GM18502 (cell line): ENCODE measurements around the gene FOXK2.
"Not testable (repeated sequence)": the region's sequence is repeated elsewhere in the genome, so short reads cannot be mapped to it uniquely, and the experiment has no call there.

ENCODE experiments used
- ATAC-seq: cut with Tn5 transposase; IDR thresholded peaks from one replicate; pipeline ENCODE4 v1.9.1; 2021; ENCODE audit warnings: mild to moderate bottlenecking; ENCODE audit not compliant: unreplicated experiment, poor library complexity

The FOXK2 gene

DNA sequence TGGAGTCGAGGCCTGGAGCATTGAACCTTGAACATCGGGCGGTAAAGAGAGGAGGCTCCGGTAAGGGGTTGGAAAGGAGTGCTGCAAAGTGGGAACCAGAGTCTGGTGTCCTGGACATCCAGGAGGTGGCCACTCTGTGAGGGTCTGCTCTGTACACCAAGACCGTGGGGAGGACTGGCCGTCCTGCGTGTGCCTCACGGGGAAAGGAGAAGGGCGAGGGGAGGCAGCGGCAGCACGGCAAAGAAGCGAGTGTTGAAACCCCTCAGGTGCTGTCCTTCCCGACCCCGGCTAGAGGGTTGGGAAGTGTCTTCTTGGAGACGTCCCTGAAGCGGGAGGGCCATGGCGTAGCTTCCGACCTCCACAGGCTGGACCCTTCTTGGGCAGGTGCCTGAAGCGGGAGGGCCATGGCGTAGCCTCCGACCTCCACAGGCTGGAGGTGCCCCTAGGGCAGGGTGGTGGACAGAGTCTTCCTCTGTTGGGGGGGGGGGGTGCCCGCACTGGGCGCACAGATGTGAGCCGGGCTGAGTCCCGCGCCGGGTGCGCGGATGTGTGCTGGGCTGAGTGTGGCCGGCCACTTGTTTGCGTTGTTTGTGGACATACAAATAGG is 42.0 kb downstream of the FOXK2 start:
- no peak for ATAC-seq

DNA sequence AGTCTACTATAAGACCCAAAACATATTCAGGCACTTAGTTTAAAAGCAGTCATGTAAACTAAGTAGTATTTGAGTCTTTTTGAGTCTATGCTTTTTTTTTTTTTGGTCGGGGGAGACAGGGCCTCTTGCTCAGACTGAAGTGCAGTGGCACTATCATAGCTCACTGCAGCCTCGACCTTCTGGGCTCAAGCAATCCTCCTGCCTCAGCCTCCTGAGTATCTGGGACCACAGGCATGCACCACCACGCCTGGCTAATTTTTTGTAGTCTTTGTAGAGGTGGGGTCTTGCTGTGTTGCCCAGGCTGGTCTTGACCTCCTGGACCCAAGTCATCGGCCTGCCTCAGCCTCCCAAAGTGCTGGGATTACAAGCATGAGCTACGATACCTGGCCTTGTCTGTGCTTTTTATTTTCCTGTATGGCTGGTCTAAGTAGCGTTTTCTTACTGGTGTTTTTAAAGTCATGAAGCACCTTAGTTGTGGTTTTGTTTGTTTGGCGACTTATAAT is 43.2 kb downstream of the FOXK2 start:
- not testable (repeated sequence) for ATAC-seq

DNA sequence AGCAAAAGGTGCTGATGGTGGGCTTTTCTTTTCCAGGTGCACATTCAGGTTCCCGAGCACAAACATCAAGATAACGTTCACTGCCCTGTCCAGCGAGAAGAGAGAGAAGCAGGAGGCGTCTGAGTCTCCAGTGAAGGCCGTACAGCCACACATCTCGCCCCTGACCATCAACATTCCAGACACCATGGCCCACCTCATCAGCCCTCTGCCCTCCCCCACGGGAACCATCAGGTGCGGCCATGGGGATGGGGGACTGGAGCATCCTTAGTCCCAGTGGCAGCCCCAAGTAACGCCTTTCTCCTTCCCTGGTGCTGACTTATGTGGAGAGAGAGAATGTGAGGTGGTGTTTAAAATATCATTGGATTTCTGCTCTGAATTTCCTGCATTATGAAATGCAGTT is 43.8 kb downstream of the FOXK2 start:
- ATAC-seq: no peak

DNA sequence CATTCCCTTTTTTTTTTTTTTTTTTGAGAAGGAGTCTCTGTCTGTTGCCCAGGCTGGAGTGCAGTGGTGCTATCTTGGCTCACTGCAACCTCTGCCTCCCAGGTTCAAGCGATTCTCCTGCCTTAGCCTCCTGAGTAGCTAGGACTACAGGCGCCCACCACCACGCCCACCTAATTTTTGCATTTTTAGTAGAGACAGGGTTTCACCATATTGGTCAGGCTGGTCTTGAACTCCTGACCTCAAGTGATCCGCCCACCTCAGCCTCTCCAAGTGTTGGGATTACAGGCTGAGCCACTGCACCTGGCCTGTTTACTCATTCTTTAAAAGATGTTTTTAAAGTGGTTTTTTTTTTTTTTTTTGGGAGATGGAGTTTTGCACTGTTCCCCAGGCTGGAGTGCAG is 44.2 kb downstream of the FOXK2 start:
- not testable (repeated sequence) for ATAC-seq

DNA sequence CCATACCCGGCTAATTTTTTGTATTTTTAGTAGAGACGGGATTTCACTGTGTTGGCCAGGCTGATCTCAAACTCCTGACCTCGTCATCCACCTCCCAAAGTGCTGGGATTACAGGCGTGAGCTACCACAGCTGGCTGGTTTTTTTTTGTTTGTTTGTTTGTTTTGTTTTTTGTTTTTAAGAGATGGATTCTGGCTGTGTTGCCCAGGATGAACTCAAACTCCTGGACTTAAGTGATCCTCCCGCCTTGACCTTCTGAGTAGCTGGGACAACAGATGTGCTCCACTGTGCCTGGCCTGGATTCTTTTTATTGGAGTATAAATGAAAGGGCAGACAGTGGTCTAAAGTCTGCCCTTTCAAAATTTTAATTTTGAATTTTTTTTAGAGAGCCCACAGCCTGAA is 44.7 kb downstream of the FOXK2 start:
- no peak for ATAC-seq

DNA sequence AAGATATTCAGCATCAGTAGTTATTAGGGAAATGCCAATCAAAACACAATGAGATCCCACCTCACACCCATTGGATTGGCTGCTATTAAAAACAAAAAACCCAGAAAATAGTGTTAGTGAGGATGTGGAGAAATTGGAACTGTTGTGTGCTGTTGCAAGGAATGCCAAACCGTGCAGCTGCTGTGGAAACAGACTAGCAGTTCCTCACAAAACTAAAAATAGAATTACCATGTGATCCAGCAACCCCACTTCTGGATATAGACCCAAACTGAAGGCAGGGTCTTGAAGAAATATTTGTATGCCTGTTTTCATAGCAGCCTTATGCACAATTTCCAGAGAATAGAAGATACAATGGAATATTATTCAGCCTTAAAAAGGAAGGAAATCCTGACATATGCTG is 46.0 kb downstream of the FOXK2 start:
- no peak for ATAC-seq

DNA sequence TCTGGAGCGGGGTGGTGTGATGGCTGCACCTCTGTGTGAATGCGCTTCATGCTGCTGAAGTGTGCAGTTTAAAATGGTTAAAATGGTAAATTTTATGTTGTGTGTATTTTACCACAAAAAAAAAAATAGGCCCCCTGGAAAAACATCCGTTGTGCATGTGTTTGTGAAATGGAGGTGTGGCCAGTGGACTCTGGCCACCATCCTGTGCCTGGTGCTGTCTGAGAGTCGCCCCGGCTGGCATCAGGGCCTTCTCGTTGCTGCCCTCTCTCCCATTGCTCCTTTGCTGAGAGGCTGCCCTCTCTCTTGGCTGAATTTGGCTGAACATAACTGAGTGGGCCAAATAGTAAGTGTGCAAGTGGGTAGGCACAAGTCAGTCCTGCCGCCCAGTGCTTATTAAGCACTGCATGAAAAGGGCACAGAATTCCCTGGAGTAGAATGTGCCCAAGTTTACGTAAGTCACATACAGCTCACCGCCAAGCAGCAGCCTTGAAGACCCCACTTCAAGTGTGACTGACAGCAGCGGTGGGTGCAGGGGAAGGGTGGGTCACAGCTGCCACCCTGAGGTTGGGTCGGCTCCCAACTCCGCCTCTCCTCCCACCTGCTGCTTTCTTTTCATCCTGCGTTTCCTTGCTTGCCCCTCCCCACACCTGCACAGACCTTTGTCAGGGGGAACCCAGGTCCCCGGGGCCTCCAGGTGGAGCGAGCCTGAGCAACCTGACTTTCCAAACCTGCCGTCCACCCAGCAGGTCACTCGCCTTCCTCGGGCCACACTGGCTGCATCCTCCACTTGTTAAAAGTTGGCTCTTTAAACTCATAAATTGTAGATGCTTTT is 46.8 kb downstream of the FOXK2 start:
- no peak for ATAC-seq

DNA sequence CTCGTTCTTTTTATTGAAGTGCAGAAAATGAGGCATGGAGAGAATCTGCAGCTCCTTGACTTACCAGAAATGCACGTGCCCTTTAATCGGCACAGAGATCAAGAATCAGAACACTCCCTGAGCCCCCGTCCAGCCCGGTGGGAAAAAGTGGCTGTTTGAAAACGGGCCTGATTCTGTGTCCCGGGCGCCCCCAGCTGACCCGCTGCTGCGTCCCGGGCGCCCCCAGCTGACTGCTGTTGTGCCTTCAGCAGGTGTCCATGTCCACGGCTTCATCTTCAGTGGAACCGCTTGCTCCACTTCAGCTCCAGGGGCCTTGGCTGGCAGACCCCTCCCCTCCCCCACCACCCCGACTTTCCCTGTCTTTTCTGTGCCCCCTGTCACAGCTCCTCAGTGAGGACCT is 47.8 kb downstream of the FOXK2 start:
- no peak for ATAC-seq

DNA sequence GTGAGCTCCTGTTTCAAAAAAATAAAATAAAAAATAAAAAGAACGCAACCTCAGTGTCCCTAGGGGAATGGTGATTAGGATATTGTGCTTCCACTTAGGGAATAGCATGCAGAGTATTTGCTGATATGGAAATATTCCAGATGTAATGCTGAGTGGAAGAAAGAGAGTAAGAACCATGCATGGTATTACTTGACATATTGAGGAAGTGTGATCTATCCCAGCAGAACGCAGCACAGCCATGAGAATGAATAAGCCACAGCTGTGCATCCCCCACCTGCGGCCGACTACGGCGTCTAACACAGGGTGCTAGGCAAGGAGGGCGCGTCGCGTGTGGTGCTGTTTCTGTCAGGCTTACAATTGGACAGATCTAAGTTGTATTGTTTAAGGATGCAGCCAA is 49.5 kb downstream of the FOXK2 start:
- no peak for ATAC-seq

DNA sequence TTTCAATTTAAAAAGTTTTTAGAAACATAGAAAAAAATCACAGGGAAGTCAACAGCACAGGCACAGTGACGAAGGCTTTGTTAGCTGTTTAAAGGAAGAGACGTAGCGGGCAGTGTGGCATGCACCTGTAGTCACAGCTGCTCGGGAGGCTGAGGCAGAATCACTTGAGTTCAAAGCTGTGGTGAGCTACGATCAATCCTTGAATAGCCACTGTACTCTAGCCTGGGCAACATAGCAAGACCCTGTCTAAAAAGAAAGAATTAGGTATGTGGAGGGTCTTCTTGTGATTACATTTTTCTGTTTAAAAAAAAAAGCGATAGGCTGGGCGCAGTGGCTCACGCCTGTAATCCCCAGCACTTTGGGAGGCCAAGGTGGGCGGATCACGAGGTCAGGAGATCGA is 50.1 kb downstream of the FOXK2 start:
- ATAC-seq: no peak

DNA sequence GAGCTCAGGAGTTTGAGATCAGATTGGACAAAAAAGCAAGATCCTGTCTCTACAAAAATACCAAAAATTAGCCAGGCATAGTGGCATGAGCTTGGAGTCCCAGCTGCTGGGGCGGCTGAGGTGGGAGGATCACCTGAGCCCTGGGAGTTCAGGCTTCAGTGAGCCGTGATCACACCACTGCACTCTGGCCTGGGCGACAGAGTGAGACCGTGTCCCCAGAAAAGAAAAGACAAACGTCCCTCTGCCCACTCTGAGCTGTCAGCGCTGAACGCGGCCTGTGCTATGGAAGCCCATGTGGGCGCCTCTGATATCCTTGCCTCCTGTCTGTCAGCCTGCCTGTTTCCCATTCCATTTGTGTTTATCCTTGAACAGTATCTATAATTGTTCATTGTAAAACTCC is 50.7 kb downstream of the FOXK2 start:
- no peak for ATAC-seq

DNA sequence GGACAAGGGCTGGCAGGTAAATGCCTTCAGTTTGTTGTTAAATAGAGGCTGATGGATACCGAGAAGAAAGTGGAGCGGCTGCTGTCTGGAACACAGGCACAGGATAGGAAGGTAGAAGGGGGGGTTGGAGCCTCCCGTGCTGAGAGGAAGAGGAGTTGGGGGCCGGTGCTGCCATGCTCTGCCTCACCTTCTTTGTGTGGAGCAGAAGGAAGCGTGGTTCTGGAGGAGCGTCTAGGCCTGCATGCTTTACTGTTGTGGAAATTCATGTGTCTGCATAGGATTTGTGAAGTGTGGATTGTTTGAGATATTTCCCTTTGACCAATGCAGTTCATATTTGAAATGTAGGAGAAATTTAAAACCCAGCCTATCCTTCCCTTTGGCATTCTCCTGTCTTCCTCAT is 52.3 kb downstream of the FOXK2 start:
- no peak for ATAC-seq

DNA sequence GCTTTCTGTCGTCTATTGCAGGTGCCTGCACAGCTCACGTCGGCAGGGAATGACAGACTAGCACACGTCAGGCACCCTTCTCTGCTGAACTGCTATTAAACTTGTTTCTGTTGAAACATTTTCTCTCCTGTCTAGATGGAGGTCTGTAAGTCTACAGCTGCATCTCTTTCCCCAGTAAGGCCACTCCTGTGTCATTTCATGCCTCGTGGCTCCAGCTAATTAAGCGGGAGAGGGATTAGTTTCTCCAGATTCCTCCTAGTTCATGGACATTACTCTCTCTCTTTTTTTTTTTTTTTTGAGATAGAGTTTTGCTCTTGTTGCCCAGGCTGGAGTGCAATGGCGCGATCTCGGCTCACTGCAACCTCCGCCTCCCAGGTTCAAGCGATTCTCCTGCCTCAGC is 54.5 kb downstream of the FOXK2 start:
- no peak for ATAC-seq

DNA sequence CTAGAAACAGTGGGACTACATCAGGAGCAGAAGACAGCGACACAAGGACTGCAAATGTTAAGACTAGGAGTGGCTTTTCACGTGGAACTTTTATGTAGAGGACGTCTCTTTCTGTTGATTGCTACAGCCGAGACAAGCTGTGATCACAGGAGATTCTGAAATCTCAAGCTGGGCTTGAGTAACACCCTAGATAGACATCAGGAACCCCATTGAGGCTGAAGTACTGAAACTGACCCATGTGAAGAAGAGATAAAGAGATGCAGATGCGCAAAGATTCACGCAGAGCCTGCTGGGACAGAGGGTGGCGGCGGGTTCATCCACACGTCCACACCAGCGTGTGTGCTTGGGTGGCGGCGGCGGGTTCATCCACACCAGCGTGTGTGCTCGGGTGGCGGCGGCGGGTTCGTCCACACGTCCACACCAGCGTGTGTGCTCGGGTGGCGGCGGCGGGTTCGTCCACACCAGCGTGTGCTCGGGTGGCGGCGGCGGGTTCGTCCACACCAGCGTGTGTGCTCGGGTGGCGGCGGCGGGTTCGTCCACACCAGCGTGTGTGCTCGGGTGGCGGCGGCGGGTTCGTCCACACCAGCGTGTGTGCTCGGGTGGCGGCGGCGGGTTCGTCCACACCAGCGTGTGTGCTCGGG is 56.2 kb downstream of the FOXK2 start:
- not testable (repeated sequence) for ATAC-seq

DNA sequence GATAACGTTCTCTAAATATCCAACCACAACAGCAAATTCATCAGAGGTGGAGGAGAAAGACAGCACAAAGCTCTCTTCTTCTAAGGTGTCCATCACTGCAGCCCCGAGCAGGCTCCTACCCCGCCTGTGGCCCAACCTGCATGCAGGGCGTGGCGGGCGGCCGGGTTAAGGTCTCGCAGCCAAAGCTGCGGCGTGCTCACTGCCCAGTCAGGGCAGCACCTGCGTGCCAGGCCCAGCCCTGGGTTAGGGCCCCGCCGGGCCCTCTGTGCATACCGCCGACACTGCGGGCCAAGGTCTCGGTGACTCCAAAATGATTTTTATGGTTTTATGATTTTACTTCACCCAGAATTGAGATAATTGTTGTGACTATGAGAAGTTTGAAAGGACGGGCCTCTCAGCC is 57.8 kb downstream of the FOXK2 start:
- no peak for ATAC-seq

DNA sequence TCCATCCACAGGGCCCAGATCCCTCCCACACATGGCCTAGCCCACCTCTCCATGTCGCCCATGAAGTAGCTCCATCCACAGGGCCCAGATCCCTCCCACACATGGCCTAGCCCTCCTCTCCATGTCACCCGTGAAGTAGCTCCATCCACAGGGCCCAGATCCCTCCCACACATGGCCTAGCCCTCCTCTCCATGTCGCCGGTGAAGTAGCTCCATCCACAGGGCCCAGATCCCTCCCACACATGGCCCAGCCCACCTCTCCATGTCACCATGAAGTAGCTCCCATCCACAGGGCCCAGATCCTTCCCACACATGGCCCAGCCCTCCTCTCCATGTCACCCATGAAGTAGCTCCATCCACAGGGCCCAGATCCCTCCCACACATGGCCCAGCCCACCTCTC is 60.4 kb downstream of the FOXK2 start:
- not testable (repeated sequence) for ATAC-seq

DNA sequence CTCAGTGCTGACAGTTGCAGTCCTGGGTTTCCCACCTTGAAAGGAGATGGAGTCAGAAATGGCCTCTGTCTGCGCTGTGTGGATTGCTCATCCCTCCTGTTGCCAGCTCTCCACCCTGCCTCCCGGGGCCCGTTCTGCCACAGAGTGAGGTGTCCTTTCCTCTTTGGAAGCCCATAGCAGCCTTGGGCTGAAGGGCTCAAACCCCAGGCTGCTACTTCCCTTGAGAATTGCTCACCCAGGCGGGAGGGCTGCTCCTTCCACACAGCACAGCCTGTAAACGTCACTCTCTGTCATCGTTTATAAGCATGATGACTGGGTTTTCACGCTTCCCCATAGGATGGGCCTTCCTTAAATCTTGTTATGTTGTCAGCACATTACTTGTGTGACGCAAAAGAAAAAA is 62.7 kb downstream of the FOXK2 start:
- ATAC-seq: no peak

DNA sequence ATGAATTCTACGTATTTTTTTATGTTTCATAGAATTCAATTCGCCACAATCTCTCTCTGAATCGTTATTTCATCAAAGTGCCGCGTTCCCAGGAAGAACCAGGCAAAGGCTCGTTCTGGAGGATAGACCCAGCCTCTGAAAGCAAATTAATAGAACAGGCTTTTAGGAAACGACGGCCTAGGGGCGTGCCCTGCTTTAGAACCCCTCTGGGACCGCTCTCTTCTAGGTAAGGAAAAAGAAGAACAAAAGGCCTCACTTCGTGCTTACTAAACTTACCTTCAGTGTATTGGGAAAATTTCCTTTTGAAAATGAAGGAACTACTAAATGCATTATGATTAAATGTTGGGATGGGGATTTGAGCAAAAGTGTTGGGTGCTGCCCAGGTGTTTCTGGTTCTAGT is 63.2 kb downstream of the FOXK2 start:
- no peak for ATAC-seq

DNA sequence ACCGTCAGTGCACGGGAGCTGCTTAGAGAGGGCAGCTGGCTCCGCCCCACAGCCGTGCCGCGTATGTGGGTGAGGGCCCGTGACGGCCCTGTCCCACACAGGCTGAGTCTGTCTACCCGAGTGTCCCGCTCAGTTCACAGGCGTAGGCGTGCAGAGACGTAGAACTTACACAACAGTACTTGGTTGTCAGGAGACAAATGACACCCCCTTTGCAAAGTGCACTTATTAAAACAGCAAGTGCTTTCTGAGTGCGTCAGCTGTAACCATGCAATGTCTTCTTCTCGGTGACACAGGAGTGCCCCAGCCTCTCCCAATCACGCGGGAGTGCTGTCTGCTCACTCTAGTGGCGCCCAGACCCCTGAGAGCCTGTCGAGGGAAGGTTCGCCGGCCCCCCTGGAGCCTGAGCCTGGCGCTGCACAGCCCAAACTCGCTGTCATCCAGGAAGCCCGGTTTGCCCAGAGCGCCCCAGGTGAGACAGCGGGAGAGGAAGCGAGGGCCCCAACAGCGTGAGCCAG is 64.2 kb downstream of the FOXK2 start:
- ATAC-seq: no peak

DNA sequence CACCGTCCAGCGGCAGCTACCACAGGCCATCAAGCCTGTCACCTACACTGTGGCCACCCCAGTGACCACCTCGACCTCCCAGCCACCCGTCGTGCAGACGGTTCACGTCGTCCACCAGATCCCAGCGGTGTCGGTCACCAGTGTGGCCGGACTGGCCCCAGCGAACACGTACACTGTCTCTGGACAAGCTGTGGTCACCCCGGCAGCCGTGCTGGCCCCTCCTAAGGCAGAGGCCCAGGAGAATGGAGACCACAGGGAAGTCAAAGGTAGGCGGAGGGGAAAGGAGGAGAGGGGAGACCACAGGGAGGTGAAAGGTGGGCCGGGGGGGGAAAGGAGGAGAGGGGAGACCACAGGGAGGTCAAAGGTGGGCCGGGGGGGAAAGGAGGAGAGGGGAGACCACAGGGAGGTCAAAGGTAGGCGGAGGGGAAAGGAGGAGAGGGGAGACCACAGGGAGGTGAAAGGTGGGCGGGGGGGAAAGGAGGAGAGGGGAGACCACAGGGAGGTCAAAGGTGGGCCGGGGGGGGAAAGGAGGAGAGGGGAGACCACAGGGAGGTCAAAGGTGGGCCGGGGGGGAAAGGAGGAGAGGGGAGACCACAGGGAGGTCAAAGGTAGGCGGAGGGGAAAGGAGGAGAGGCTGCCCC is 66.5 kb downstream of the FOXK2 start:
- ATAC-seq: not testable (repeated sequence)
